Stomach (tissue), 9 donors: Measurements from ENCODE around the gene PLEKHG1. TPM values are rescaled to one million over a fixed set of nuclear protein-coding genes. Genes with fewer than 3 reads are reported as not detected.

Experiments
- DNase-seq, 2 donors: peaks; one replicate each; pipeline versions ENCODE4 v3.0.0 to v3.0.0-alpha.2; 2013 to 2019
- H3K27ac ChIP-seq, 5 donors: fragments of 200-600 bp in 4 of 5; sonication (generic) in 4 of 5; one replicate each; pipeline ENCODE4 v1.5.1; 2013 to 2019; ENCODE audit warnings: mild to moderate bottlenecking in 1 of 5, moderate library complexity in 1 of 5
- H3K27me3 ChIP-seq, 3 donors: fragments of 200-600 bp; sonication (generic); one replicate each; pipeline ENCODE4 v1.5.1; 2017 to 2019; ENCODE audit warnings: mixed run types in 1 of 3
- H3K36me3 ChIP-seq, 4 donors: fragments of 200-600 bp; sonication (generic); 1 replicate in 3 of 4; 2 replicates in 1 of 4; pipeline ENCODE4 v1.5.1; 2016 to 2019
- H3K4me1 ChIP-seq, 4 donors: fragments of 200-600 bp; sonication (generic); one replicate each; pipeline ENCODE4 v1.5.1; 2016 to 2019
- H3K4me3 ChIP-seq, 4 donors: fragments of 200-600 bp; sonication (generic) in 3 of 4; one replicate each; pipeline ENCODE4 v1.5.1; 2016 to 2019; ENCODE audit warnings: mild to moderate bottlenecking in 1 of 4
- H3K9me3 ChIP-seq, 4 donors: fragments of 200-600 bp; sonication (generic); one replicate each; pipeline ENCODE4 v1.5.1; 2016 to 2019
- EP300 ChIP-seq: sonication (generic); formaldehyde crosslinking; IDR thresholded peaks from one replicate; pipeline ENCODE4 v1.6.1; 2017; ENCODE audit warnings: antibody characterized with exemption
- POLR2A ChIP-seq, 4 donors: fragments of 450-650 bp; IDR thresholded peaks; one replicate each; pipeline ENCODE4 v1.6.1; 2016; ENCODE audit warnings: antibody characterized with exemption in 4 of 4, control low read depth in 2 of 4, mild to moderate bottlenecking in 1 of 4, moderate library complexity in 1 of 4
- POLR2AphosphoS5 ChIP-seq, 3 donors: sonication (generic); formaldehyde crosslinking; IDR thresholded peaks; one replicate each; pipeline ENCODE4 v1.6.1; 2016; ENCODE audit warnings: antibody characterized with exemption in 3 of 3
- WGBS, 5 donors: extraction: QIAGEN DNeasy Blood & Tissue Kit in 3 of 5; methylation state at CpG; one replicate each; pipeline versions ENCODE4 v1.1.5 to v1.1.7; 2013 to 2018; 5-methylcytosine and 5-hydroxymethylcytosine counted together
- intact Hi-C: fragments of 100-400 bp; cut with DNase I; formaldehyde crosslinking; loops from one replicate; pipeline ENCODE4 v1.15.1; 2023; ENCODE audit warnings: low total_unique reads
- polyA plus RNA-seq, 3 donors: library from polyadenylated mRNA; stranded (reverse); fragments of 200-250 nt; gene quantifications; one replicate each; pipeline ENCODE4 v1.2.3, GENCODE V29; 2013
- total RNA-seq, 5 donors: library from RNA; depleted of rRNA; stranded (reverse); fragments of >200 nt; gene quantifications; one replicate each; pipeline versions ENCODE4 v1.1.0 to v1.2.3, GENCODE V29; 2014 to 2016
- TF ChIP-seq, protein P1 (sequence below), 7 experiments: fragments of 450-650 bp in 4 of 7; fragments of 200-600 bp in 3 of 7; sonication (generic) in 3 of 7; IDR thresholded peaks; one replicate each; pipeline ENCODE4 v1.5.1; 2016 to 2019; ENCODE audit warnings: antibody characterized with exemption in 7 of 7, control low read depth in 2 of 7, mild to moderate bottlenecking in 1 of 7
- donor health status: healthy with polysubstance abuse.
- donor health status: Bipolar disorder and iron deficiency.
- donor health status: healthy.

Gene PLEKHG1
- total and polyA plus RNA-seq, 8 donors: 1.9 to 92.9 (median 10.4) TPM

- intact Hi-C loops: no loop called here
- H3K4me1 ChIP-seq: peaks cover 16 to 36% (median 27%) of the 10 kb centered on the region in 4 donors
- WGBS, 5 donors: 32 to 36% (median 33%) methylated on average over 5 of the region's 5 CpGs
- H3K36me3 ChIP-seq: no peaks in the 10 kb centered on the region
- TF ChIP-seq POLR2AphosphoS5 (IDR thresholded peaks at IDR 0.05): no peak
- TF ChIP-seq POLR2A (IDR thresholded peaks at IDR 0.05): no peak
- TF ChIP-seq, protein P1, sequence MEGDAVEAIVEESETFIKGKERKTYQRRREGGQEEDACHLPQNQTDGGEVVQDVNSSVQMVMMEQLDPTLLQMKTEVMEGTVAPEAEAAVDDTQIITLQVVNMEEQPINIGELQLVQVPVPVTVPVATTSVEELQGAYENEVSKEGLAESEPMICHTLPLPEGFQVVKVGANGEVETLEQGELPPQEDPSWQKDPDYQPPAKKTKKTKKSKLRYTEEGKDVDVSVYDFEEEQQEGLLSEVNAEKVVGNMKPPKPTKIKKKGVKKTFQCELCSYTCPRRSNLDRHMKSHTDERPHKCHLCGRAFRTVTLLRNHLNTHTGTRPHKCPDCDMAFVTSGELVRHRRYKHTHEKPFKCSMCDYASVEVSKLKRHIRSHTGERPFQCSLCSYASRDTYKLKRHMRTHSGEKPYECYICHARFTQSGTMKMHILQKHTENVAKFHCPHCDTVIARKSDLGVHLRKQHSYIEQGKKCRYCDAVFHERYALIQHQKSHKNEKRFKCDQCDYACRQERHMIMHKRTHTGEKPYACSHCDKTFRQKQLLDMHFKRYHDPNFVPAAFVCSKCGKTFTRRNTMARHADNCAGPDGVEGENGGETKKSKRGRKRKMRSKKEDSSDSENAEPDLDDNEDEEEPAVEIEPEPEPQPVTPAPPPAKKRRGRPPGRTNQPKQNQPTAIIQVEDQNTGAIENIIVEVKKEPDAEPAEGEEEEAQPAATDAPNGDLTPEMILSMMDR (IDR thresholded peaks at IDR 0.05): no peak
- no peak for TF ChIP-seq EP300
- peak overlapping the region in 4 of 5 donors; percentile 11 to 59 (median 24) for H3K27ac ChIP-seq
- no peaks in the 10 kb centered on the region for H3K27me3 ChIP-seq
- no peaks in the 10 kb centered on the region for H3K9me3 ChIP-seq
- H3K4me3 ChIP-seq: no peak overlapping the region
- peak in 1 of 2 donors; percentile 40 for DNase-seq
These were observed 27.9 kb downstream of the PLEKHG1 start for GRCh38 chr6:150627585-150628025.

GRCh38 chr6:150628908-150629307 is 29.2 kb downstream of the PLEKHG1 start:
- Histone ChIP-seq H3K27ac (no peak overlapping the region), H3K27me3 (no peaks in the 10 kb centered on the region), H3K9me3 (no peaks in the 10 kb centered on the region), H3K4me1 (peaks cover 23 to 48% (median 31%) of the 10 kb centered on the region in 4 donors), H3K36me3 (no peaks in the 10 kb centered on the region), H3K4me3 (no peak overlapping the region)
- 66 to 83% (median 74%) methylated on average over 6 of the region's 6 CpGs for WGBS, 5 donors
- TF ChIP-seq POLR2AphosphoS5 (IDR thresholded peaks at IDR 0.05) (no peak), EP300 (no peak), POLR2A (IDR thresholded peaks at IDR 0.05) (no peak)
- TF ChIP-seq, protein P1 (IDR thresholded peaks at IDR 0.05): no peak
- intact Hi-C loops: no loop called here
- DNase-seq: no peak

DNA sequence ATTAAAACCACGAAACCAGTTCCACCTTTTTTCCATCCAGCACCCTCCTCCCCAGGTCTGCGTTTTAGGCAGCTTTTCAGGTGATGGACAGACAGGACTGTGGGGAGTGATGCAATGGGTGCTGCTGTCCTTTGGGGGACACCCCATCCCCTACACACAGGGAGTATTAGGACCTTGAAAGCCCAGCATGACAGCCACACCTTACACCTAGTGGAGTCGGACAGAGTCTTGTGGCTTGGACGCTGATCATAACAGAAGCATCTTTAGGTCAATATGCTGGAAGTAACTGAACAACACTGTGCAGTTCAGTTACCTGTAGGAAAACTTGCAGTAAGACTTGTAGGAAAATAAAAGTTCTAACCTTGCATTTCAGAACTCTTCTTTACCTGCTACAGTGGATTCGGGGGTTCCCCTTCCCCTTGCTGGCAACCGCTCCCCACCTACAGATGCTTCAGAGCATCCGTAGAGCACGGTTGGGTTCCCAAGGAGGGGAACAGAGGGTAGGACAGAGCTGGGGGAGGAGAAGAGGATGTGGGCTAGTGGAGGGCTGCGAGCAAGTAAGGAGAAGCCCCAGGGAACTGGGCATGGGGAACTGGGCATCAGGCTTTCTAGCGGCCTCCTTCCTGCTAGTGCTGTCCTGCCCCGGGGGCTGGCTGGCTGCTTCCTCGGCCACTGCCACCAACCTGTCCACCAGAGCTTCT is 31.7 kb downstream of the PLEKHG1 start:
- TF ChIP-seq POLR2AphosphoS5 (IDR thresholded peaks at IDR 0.05) (no peak), EP300 (no peak), POLR2A (IDR thresholded peaks at IDR 0.05) (no peak)
- TF ChIP-seq, protein P1 (IDR thresholded peaks at IDR 0.05): no peak
- intact Hi-C loops: no loop called here
- Histone ChIP-seq H3K27ac (peak overlapping the region; percentile 5 to 64 (median 25)), H3K9me3 (no peaks in the 10 kb centered on the region), H3K4me1 (peaks cover 23 to 60% (median 45%) of the 10 kb centered on the region in 4 donors), H3K4me3 (no peak overlapping the region), H3K27me3 (no peaks in the 10 kb centered on the region), H3K36me3 (no peaks in the 10 kb centered on the region)
- 78 to 87% (median 81%) methylated on average over 12 of the region's 12 CpGs for WGBS, 5 donors
- DNase-seq: no peak

GRCh38 chr6:150631984-150632642 is 32.4 kb downstream of the PLEKHG1 start:
- Histone ChIP-seq H3K4me1 (peaks cover 23 to 56% (median 43%) of the 10 kb centered on the region in 4 donors), H3K36me3 (no peaks in the 10 kb centered on the region), H3K27ac (peak overlapping the region; percentile 8 to 75 (median 56)), H3K27me3 (no peaks in the 10 kb centered on the region), H3K9me3 (no peaks in the 10 kb centered on the region), H3K4me3 (no peak overlapping the region)
- no peak for DNase-seq
- 67 to 73% (median 72%) methylated on average over 9 of the region's 9 CpGs for WGBS, 5 donors
- TF ChIP-seq EP300 (no peak), POLR2A (IDR thresholded peaks at IDR 0.05) (no peak), POLR2AphosphoS5 (IDR thresholded peaks at IDR 0.05) (peak in 1 of 3 donors; percentile 47)
- TF ChIP-seq, protein P1 (IDR thresholded peaks at IDR 0.05): no peak
- intact Hi-C loops: no loop called here
